BE2C (cell line): ENCODE data around the gene RELA.
A peak's percentile ranks its signal among the peaks of the same experiment; 100 is the strongest.

Experiments
- DNase-seq: peaks from one replicate; pipeline ENCODE4 v3.0.0-alpha.2; 2020
- H3K27me3 ChIP-seq: fragments of 250-450 bp; sonication (Bioruptor Pico); 2 replicates; pipeline ENCODE4 v1.5.1; 2020; ENCODE audit warnings: mild to moderate bottlenecking
- H3K36me3 ChIP-seq: fragments of 250-450 bp; sonication (Bioruptor Pico); 2 replicates; pipeline ENCODE4 v1.5.1; 2020; ENCODE audit warnings: mild to moderate bottlenecking
- H3K4me1 ChIP-seq: fragments of 250-450 bp; sonication (Bioruptor Pico); 2 replicates; pipeline ENCODE4 v1.5.1; 2020
- H3K4me3 ChIP-seq: 2 replicates; pipeline ENCODE4 v1.5.1; 2011; ENCODE audit warnings: low read depth, low read length
- H3K9me3 ChIP-seq: fragments of 250-450 bp; sonication (Bioruptor Pico); 2 replicates; pipeline ENCODE4 v1.5.1; 2020
- TF ChIP-seq, protein P1 (sequence below): IDR thresholded peaks from 2 replicates; pipeline ENCODE4 v1.5.1; 2012; ENCODE audit warnings: mild to moderate bottlenecking, low read depth, low read length

The RELA gene

DNA sequence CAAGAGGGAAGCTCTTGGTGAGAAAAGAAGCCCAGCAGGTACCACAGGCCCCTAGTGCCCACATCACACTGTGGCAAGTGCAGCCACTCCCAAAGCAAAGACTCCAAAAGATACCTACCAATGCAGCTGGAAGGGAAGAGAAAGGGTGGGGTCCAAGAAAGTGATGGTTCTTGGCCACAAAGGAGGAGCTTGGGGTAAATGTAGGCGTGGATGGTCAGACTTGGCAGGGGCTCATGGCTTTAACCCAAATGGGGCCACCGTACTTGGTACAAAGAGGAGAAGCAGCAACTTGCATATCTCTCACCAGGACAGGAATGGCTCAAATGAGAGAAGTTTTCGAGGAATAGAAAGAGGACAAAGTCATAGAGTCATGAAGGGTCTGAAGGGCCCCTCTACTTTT lies 53.5 kb downstream of the RELA start:
- Histone ChIP-seq H3K36me3 (no peaks in the 10 kb centered on the region), H3K4me3 (no peak overlapping the region), H3K4me1 (0 out of 2 replicates have a peak, but pooled peaks cover 2% of the 10 kb centered on the region), H3K27me3 (no peaks in the 10 kb centered on the region), H3K9me3 (no peaks in the 10 kb centered on the region)
- TF ChIP-seq, protein P1, sequence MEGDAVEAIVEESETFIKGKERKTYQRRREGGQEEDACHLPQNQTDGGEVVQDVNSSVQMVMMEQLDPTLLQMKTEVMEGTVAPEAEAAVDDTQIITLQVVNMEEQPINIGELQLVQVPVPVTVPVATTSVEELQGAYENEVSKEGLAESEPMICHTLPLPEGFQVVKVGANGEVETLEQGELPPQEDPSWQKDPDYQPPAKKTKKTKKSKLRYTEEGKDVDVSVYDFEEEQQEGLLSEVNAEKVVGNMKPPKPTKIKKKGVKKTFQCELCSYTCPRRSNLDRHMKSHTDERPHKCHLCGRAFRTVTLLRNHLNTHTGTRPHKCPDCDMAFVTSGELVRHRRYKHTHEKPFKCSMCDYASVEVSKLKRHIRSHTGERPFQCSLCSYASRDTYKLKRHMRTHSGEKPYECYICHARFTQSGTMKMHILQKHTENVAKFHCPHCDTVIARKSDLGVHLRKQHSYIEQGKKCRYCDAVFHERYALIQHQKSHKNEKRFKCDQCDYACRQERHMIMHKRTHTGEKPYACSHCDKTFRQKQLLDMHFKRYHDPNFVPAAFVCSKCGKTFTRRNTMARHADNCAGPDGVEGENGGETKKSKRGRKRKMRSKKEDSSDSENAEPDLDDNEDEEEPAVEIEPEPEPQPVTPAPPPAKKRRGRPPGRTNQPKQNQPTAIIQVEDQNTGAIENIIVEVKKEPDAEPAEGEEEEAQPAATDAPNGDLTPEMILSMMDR = no peak
- no peak for DNase-seq

DNA sequence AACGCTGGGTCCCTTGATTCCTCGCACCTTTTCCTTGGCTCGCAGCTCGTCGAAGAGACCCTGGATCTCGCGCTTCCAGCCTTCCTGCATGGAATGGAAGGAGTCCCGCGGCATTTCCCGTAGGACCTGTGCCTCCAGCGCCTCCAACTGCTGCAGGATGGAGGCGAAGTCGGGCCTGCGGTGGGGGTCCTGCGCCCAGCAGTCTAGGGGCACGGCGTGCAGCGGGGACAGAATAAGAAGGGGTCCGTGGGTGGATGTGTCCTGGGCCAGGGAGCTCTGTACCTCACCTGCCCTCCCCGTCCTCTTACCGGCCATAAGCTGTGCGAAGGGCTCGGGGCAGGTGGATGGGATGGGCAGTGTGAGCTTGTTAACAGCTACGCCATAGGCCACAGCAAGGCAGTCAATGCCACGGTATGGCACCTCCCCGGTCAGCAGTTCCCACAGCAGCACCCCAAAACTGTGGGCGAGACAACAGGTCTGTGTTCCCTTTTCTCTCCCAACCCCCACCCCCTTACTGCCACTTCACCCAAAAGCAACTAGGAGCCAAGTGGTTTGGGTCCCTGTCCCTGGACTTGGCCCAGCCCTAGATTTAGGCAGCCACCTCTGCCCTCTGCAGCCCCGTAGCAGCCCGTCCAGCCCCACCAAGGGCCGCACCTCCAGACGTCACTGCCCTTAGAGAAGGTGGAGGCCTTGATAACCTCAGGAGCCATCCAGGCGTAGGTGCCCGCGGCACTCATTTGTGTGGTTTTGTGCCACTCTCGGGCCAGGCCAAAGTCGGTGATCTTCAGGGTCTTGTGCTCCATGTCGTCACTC lies 54.9 kb downstream of the RELA start:
- H3K36me3 ChIP-seq = no peaks in the 10 kb centered on the region
- H3K27me3 ChIP-seq = no peaks in the 10 kb centered on the region
- 0 out of 2 replicates have a peak, but pooled peaks cover 2% of the 10 kb centered on the region for H3K4me1 ChIP-seq
- peak overlapping the region; percentile 14; the same call in 1 of the 2 replicates for H3K4me3 ChIP-seq
- TF ChIP-seq, protein P1 = no peak
- no peak for DNase-seq
- no peaks in the 10 kb centered on the region for H3K9me3 ChIP-seq

DNA sequence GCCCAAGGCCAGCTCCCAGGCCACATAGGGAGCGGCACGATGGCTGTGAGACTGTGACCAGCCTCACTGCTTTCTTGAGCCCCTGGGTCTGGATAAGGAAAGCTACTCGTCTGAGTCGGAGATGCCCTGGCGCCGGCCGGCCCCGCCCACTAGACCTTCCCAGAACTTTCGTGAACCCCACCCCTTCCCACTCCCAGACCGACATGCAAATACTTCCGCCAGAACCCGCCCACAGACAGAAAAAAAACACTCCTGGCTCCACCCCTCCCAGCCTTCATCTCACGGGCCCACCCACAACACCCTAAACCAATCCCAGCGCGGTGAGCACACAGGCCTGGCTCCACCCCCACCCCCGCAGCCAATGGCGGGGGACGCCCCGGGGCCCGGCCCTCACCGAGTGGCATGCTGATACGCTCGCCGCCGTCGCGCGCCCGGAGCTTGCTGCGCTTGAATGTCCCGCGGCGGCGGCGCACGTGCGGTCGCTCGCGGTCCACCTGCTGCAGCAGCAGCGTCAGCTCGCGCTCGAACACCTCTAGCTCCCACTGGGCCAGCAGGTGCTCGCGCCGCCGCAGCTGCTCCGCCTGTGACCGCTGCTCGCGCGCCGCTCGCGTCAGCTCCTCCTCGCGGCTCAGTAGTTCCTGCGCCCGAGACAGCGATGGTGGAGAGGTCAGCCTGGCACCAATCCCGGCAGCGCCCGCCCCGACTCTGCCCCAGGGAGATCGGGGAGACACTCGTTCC lies 55.7 kb downstream of the RELA start:
- Histone ChIP-seq H3K9me3 (no peaks in the 10 kb centered on the region), H3K4me1 (0 out of 2 replicates have a peak, but pooled peaks cover 2% of the 10 kb centered on the region), H3K27me3 (no peaks in the 10 kb centered on the region), H3K36me3 (no peaks in the 10 kb centered on the region), H3K4me3 (peak overlapping the region; percentile 14; the same call in 1 of the 2 replicates)
- TF ChIP-seq, protein P1 = no peak
- DNase-seq = peak; percentile 94

DNA sequence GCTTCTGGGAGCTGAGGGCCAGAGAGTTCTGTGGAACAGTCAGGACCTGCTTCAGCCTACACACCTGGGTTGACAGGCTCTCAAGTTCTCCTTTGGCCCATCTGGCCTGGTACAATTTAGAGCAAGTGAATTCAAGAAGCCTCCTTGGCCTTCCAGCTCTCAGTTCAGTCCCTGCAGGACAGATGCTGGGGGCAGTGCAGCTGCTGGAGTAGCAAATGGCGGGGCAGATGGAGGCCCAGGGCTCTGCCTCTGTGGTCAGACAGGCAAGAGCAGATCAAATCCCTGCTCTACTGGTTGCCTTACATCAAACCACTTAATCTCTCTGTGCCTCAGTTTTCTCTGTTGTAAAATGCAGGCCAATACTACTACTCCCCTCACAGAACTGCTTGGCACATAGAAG lies 58.5 kb downstream of the RELA start:
- 0 out of 2 replicates have a peak, but pooled peaks cover 2% of the 10 kb centered on the region for H3K4me1 ChIP-seq
- DNase-seq = no peak
- H3K4me3 ChIP-seq = no peak overlapping the region
- H3K9me3 ChIP-seq = no peaks in the 10 kb centered on the region
- no peaks in the 10 kb centered on the region for H3K27me3 ChIP-seq
- no peaks in the 10 kb centered on the region for H3K36me3 ChIP-seq
- TF ChIP-seq, protein P1 = no peak
